HG03039 (cell line): Measurements from ENCODE around the gene ZNF219.

Experiments
- ATAC-seq: cut with Tn5 transposase; IDR thresholded peaks from one replicate; pipeline ENCODE4 v1.9.1; 2021; ENCODE audit warnings: mild to moderate bottlenecking, moderate library complexity; ENCODE audit not compliant: unreplicated experiment

The ZNF219 gene

GRCh38 chr14:21102521-21103410, 4.3 kb upstream of the ZNF219 start:
- no peak for ATAC-seq

- ATAC-seq: no peak
These were observed 3.5 kb upstream of the ZNF219 start for GRCh38 chr14:21101802-21102413.

- ATAC-seq: no peak
These were observed 2.5 kb upstream of the ZNF219 start, which contains the start of gene TMEM253 for GRCh38 chr14:21100931-21101330. TSS of gene TMEM253 (plus strand) at chr14:21101066. CDS start at chr14:21101344, 278 bp downstream.

- ATAC-seq: no peak
These were observed 1.1 kb upstream of the ZNF219 start for GRCh38 chr14:21099596-21099985.

- ATAC-seq: no peak
These were observed 589 bp upstream of the ZNF219 start for GRCh38 chr14:21098892-21099595.

GRCh38 chr14:21097636-21098075, 799 bp downstream of the ZNF219 start:
- no peak for ATAC-seq

GRCh38 chr14:21096978-21097635, 1.3 kb downstream of the ZNF219 start:
- no peak for ATAC-seq

GRCh38 chr14:21096438-21096837, 2.0 kb downstream of the ZNF219 start:
- ATAC-seq: no peak

- no peak for ATAC-seq
These were observed 2.8 kb downstream of the ZNF219 start for GRCh38 chr14:21095430-21096205.

GRCh38 chr14:21093769-21094681, 4.4 kb downstream of the ZNF219 start:
- no peak for ATAC-seq

GRCh38 chr14:21093018-21093417, 5.4 kb downstream of the ZNF219 start:
- ATAC-seq: no peak

- ATAC-seq: peak; percentile 67
These were observed 6.0 kb downstream of the ZNF219 start for GRCh38 chr14:21092273-21093011.

- no peak for ATAC-seq
These were observed 6.6 kb downstream of the ZNF219 start for GRCh38 chr14:21091821-21092272.

GRCh38 chr14:21090940-21091663, 7.4 kb downstream of the ZNF219 start:
- ATAC-seq: no peak

GRCh38 chr14:21090194-21090939, 8.1 kb downstream of the ZNF219 start:
- no peak for ATAC-seq

GRCh38 chr14:21089877-21090193, 8.6 kb downstream of the ZNF219 start:
- no peak for ATAC-seq

GRCh38 chr14:21089271-21089670, 9.2 kb downstream of the ZNF219 start:
- ATAC-seq: no peak
